Measurements from ENCODE around the gene TMEM184B.
A peak's percentile ranks its signal among the peaks of the same experiment; 100 is the strongest.

- no peak for TF ChIP-seq CTCF (IDR thresholded peaks at IDR 0.05 in 8 of 11, conservative IDR thresholded peaks at IDR 0.05 in 3 of 11)
- peak; percentile 46 to 73 (median 66) for TF ChIP-seq POLR2AphosphoS5 (IDR thresholded peaks at IDR 0.05)
Measured at GRCh38 chr22:38317122-38317994, 44.5 kb upstream of the TMEM184B start, which contains the start of gene CSNK1E.

Measured in spleen (tissue), 7 donors.